Cardiac muscle cell (in vitro differentiated cells and primary cell): ENCODE measurements around the gene POLR2F. TPM values are rescaled to one million over a fixed set of nuclear protein-coding genes. Genes with fewer than 3 reads are reported as not detected.

ENCODE experiments used
- DNase-seq, 2 donors: peaks; one replicate each; pipeline versions ENCODE4 v3.0.0 to v3.0.0-alpha.2; 2010 to 2017; ENCODE audit warnings: low read depth in 1 of 2, low spot score in 1 of 2
- H3K27ac ChIP-seq: fragments of 200-600 bp; sonication (generic); 2 replicates; pipeline ENCODE4 v1.5.1; 2016
- H3K27me3 ChIP-seq: fragments of 200-600 bp; sonication (generic); 2 replicates; pipeline ENCODE4 v1.6.0; 2016; ENCODE audit warnings: control low read depth
- H3K36me3 ChIP-seq: fragments of 200-600 bp; sonication (generic); 2 replicates; pipeline ENCODE4 v1.5.1; 2016; ENCODE audit warnings: control low read depth
- H3K4me1 ChIP-seq: fragments of 200-600 bp; sonication (generic); 2 replicates; pipeline ENCODE4 v1.8.1; 2017; ENCODE audit warnings: low read depth, mild to moderate bottlenecking, mixed run types
- H3K4me3 ChIP-seq: fragments of 200-600 bp; sonication (generic); 2 replicates; pipeline ENCODE4 v1.5.1; 2016; ENCODE audit warnings: mild to moderate bottlenecking
- H3K9me3 ChIP-seq: fragments of 200-600 bp; sonication (generic); 2 replicates; pipeline ENCODE4 v1.5.1; 2017; ENCODE audit warnings: low read depth, mild to moderate bottlenecking, control low read depth
- CTCF ChIP-seq: IDR thresholded peaks from 2 replicates; pipeline ENCODE4 v1.5.1; 2012; ENCODE audit warnings: low read depth, mild to moderate bottlenecking, low read length
- polyA plus RNA-seq: library from polyadenylated mRNA; unstranded; fragments of >200 nt; fragmentation: Nextera tagmentation; extraction: Ambion mirVana; gene quantifications from 2 replicates; pipeline ENCODE4 v1.2.1, GENCODE V29; 2016
- total RNA-seq: library from RNA; depleted of rRNA; stranded (reverse); fragments of >200 nt; gene quantifications from 2 replicates; pipeline ENCODE4 v1.2.3, GENCODE V29; 2016

POLR2F gene
- total and polyA plus RNA-seq, 2 experiments from 2014 or later, result 63.3 to 183 TPM

DNA sequence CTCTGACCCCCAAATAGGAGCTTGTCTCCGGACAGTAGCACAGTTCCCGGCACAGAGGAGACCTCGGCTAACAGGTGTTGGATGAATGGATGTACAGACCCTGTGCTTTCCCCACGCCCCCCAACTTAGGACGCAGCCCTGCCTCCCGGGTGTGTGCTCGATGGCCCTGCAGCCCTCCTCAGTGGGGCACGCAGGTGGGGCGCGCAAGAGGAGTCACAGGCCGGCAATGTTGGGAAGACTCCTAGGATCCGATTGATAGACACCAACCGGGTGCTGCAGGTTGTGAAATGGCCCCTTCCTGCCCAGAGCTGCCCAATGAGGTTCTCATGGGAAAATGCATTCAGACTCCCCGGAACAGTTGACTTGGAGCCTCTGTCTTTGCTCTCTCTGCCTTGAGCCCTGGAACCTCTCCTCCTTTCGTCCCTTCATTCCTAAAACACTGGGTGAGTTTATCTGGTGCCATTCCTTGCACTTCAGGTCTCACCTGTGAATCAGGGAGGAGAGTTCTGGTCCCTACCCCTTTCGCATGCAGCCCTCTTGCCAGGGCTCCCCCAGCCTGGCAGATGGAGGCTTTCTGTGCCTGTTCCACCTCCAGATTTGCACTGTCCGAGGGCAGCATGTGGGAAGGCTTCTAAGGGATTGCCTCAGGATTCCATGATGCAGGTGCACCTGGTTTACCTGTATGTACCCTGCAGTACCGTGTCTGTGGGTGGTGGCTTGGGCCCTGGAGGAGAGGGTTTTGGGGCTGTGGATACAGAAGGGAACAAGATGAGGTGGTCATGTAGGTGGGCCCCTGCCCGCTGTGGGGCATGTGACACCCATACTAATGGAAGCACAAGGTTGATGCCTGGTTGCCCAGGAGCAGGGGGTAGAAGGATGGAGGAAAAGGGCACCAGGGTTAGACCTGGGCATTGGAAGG lies 46.2 kb upstream of the POLR2F start:
- H3K36me3 ChIP-seq, result no peaks in the 10 kb centered on the region
- H3K27ac ChIP-seq, result no peak overlapping the region
- DNase-seq, result peak in 1 of 2 donors; percentile 26
- H3K9me3 ChIP-seq, result no peaks in the 10 kb centered on the region
- H3K4me1 ChIP-seq, result peaks cover 20% of the 10 kb centered on the region
- H3K27me3 ChIP-seq, result no peaks in the 10 kb centered on the region
- TF ChIP-seq CTCF, result no peak
- peak overlapping the region; percentile 74 for H3K4me3 ChIP-seq

GRCh38 chr22:37909766-37910165 lies 43.7 kb upstream of the POLR2F start:
- no peak for DNase-seq
- Histone ChIP-seq H3K4me1 (peaks cover 20% of the 10 kb centered on the region), H3K27me3 (no peaks in the 10 kb centered on the region), H3K36me3 (no peaks in the 10 kb centered on the region), H3K9me3 (no peaks in the 10 kb centered on the region), H3K27ac (peak overlapping the region; percentile 73), H3K4me3 (no peak overlapping the region)
- no peak for TF ChIP-seq CTCF

GRCh38 chr22:37910890-37911672 lies 42.4 kb upstream of the POLR2F start:
- H3K27ac ChIP-seq, result peak overlapping the region; percentile 73
- H3K36me3 ChIP-seq, result no peaks in the 10 kb centered on the region
- H3K4me1 ChIP-seq, result peaks cover 20% of the 10 kb centered on the region
- no peaks in the 10 kb centered on the region for H3K27me3 ChIP-seq
- H3K4me3 ChIP-seq, result no peak overlapping the region
- TF ChIP-seq CTCF, result no peak
- H3K9me3 ChIP-seq, result no peaks in the 10 kb centered on the region
- no peak for DNase-seq

DNA sequence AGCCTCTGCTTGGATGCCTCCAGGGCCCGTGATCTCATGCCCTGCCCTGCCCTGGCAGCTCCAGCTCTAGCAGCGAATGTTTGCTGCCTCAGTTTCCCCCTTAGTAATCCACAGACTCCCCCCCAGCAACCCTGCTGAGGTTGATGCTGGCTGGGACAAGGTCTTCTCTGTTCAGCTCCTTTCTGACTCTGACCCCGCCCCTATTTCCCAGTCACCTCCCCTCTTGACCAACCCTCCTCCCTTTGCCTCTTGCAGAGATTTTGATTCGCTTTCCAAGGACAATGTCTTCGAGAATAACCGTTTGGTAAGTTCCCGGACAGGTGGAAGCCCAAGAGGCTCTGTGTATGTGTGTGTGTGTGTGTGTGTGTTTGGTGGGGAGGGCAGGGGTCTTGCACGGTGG lies 41.8 kb upstream of the POLR2F start:
- H3K36me3 ChIP-seq, result no peaks in the 10 kb centered on the region
- no peaks in the 10 kb centered on the region for H3K27me3 ChIP-seq
- H3K27ac ChIP-seq, result no peak overlapping the region
- no peaks in the 10 kb centered on the region for H3K9me3 ChIP-seq
- no peak for TF ChIP-seq CTCF
- H3K4me1 ChIP-seq, result peaks cover 20% of the 10 kb centered on the region
- H3K4me3 ChIP-seq, result no peak overlapping the region
- DNase-seq, result no peak

- DNase-seq, result no peak
- H3K4me1 ChIP-seq, result peaks cover 16% of the 10 kb centered on the region
- H3K27me3 ChIP-seq, result no peaks in the 10 kb centered on the region
- no peak overlapping the region for H3K27ac ChIP-seq
- no peaks in the 10 kb centered on the region for H3K9me3 ChIP-seq
- no peaks in the 10 kb centered on the region for H3K36me3 ChIP-seq
- H3K4me3 ChIP-seq, result no peak overlapping the region
- no peak for TF ChIP-seq CTCF
Observed at GRCh38 chr22:37912171-37912570, 41.3 kb upstream of the POLR2F start.
